ENCODE results near the gene ABHD12B. TPM values are rescaled to one million over a fixed set of nuclear protein-coding genes. Genes with fewer than 3 reads are reported as not detected.

ABHD12B gene
- total RNA-seq, 1 donor, result not detected

DNA sequence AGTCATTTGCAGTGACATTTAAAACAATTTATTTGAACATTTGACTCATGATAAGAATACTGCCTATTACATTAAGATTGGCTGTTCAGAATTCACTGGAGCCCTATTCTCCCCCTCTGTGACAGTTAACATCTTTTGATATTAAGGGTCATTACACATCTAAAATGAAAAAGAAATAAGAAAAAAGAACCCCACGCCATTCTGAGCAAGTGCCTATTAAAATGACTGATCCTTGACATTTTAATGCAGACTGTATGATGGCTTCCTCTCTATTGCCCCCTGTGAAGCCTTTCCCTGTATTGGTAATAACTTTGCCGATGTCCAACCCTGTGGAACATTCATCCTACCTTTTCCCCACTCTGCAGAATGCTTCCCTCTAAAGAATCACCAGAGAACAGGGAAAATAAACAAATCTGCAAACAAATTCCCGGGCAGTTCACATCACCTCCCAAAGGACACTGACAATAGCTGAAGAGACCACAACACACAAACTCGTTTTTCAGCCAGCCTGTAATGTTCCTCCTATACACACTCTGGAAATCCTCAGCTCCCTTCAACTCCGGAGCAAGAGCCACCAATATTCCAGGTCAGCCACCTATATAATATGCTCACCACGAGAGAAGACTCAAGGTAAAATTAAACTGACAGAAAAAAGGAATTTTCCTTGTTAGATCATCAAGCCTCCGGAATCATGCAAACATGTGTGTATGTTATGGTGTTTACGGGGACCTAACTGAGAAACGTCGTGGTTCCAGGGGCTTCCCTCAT lies 42.9 kb upstream of the ABHD12B start:
- no peak for DNase-seq (ENCODE audit: low read depth)
- H3K4me3 ChIP-seq (ENCODE audit: low read depth, low read length), result peak overlapping the region; percentile 81
- TF ChIP-seq, protein P1, sequence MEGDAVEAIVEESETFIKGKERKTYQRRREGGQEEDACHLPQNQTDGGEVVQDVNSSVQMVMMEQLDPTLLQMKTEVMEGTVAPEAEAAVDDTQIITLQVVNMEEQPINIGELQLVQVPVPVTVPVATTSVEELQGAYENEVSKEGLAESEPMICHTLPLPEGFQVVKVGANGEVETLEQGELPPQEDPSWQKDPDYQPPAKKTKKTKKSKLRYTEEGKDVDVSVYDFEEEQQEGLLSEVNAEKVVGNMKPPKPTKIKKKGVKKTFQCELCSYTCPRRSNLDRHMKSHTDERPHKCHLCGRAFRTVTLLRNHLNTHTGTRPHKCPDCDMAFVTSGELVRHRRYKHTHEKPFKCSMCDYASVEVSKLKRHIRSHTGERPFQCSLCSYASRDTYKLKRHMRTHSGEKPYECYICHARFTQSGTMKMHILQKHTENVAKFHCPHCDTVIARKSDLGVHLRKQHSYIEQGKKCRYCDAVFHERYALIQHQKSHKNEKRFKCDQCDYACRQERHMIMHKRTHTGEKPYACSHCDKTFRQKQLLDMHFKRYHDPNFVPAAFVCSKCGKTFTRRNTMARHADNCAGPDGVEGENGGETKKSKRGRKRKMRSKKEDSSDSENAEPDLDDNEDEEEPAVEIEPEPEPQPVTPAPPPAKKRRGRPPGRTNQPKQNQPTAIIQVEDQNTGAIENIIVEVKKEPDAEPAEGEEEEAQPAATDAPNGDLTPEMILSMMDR (IDR thresholded peaks at IDR 0.05; ENCODE audit: insufficient read depth, low read length), result no peak

DNA sequence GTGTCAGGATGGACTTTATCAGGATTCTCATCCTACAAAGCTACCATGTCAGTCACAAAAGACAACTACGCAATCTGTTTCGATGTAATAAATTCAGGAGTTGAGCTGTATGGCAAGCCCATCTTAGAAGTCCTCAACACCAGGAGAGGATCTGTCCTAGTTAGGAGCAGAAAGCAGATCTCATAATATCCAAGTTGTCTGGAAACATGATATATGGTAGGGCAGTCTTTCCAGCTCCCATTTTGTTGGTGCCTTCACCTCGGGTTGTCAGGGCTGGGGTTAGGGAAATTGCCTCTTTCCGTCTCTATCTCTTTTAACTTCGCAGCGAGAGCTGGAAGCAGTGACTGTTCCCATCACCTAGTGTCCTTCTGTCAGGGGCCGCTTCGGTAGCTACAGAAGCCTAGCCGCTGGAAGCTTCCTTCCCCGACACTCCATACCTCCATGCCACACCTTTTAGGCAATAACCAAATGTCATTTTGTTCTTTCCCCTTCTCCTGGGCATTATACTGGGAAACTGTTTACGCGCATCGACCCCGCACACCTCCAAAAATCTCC lies 42.3 kb upstream of the ABHD12B start:
- DNase-seq (ENCODE audit: low read depth), result no peak
- TF ChIP-seq, protein P1 (IDR thresholded peaks at IDR 0.05; ENCODE audit: insufficient read depth, low read length), result no peak
- H3K4me3 ChIP-seq (ENCODE audit: low read depth, low read length), result peak overlapping the region; percentile 81

DNA sequence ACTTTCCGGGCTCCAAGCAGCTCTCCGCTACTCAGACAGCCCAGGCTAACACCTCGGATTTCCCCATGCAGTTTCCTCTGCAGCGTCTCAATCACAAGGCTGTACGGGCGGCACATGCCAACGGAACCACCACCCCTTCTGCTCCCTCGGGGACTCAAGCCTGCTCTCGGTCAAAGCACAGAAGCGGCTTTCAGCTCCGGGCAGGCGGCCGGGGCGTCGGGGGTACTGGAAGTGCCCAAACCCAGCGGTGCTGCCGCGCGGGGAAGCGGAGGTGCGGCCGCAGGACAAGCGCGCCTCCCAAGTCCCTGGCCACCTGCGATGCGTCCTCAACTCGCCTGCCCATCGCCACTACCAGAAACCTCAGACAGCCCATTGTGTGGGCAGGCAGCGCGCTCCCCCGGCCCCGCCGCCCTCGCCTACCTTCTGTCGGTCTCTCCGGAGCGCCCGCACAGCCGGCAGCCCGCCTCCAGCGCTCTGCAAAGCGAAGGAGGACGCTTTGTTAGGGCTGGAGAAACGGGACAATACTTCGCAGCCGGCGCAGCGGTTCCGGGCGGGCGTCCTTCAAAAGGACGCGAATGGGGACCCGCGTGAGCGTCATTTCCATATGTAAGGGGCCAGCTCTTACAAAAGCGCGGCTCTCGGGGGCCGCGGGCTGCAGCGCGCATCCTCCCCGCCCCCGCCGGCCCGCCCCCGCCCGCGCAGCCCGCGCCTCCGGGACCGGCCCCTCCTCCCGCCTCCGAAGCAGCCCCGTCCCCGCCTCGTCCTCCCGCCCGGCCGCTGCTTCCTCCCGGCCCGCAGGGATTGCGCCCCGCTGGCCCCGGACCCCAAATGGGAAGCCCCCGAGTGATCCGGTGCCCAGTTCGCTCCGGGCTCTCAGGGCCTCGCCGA lies 41.6 kb upstream of the ABHD12B start:
- peak; percentile 37 for DNase-seq (ENCODE audit: low read depth)
- TF ChIP-seq, protein P1 (IDR thresholded peaks at IDR 0.05; ENCODE audit: insufficient read depth, low read length), result no peak
- peak overlapping the region; percentile 81 for H3K4me3 ChIP-seq (ENCODE audit: low read depth, low read length)

DNA sequence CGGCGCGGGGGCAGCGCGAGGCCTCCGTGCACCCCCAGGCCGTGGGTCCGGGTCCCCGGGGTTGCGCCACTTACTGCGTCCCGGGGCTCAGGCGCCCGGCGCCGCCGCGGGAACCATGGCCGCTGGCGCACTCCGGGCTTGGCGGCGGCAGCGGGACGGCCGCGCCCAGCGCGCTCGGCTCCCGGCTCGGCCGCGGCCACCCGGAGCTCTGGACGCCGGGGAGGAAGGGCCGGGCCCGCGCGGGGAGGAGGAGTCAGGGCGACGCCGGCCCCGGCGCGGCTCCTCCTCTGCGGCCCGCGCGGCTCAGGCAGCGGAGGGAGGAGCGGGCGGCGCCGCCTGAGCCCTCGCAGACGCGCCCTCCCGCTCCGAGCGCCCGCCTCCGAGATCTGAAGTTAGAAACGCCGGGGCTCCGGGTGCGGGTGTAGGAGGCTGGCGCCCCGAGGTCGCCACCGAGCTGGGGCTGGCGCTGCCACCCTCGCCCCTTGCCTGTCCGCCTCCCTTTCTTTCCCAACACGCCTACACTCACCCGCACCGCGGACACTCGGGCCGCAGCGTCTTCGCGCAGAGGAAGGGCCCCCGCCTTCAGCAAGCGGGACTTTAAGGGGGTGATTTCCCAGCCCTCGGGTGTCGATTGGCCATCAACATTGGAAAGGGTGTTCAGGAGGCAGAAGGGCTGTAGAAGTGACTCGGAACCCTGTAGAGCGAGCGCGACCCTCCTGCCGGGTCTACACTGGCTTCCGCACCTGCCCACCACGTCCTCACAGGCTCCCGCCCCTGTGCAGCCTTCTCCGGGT lies 40.7 kb upstream of the ABHD12B start, which contains the start of gene NIN:
NIN (minus strand) TSS at position 231 of the 794 bp plus-strand sequence. CDS start 9,106 bp downstream, outside the sequence.
- H3K4me3 ChIP-seq (ENCODE audit: low read depth, low read length), result peak within 1 kb of the TSS; percentile 81
- TF ChIP-seq, protein P1 (IDR thresholded peaks at IDR 0.05; ENCODE audit: insufficient read depth, low read length), result no peak
- DNase-seq (ENCODE audit: low read depth), result peak; percentile 63

DNA sequence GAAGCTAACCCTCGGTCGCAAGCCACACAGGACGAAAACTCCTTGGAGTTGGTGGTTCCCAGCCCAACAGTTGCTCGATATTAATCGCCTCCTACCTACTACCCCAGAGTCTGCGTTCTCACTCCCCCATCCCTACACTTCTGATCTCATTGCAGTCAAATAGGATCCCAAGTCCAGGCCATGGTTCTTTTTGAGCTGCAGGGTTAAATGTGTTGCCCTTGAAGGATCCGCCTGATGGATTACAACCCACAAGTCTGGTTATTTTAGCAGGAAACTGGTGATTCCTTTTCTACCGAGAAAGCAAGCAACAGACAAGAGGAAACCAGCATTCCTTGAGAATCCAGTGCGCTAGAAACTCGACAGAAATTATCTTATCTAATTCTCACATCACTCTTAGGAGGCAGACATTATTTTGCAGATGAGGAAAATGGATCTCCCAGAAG lies 40.1 kb upstream of the ABHD12B start:
- no peak for DNase-seq (ENCODE audit: low read depth)
- TF ChIP-seq, protein P1 (IDR thresholded peaks at IDR 0.05; ENCODE audit: insufficient read depth, low read length), result no peak
- H3K4me3 ChIP-seq (ENCODE audit: low read depth, low read length), result peak overlapping the region; percentile 70

All from fibroblast of the aortic adventitia (primary cell).